ENCODE data around the gene RGS9. TPM values are rescaled to one million over a fixed set of nuclear protein-coding genes. Genes with fewer than 3 reads are reported as not detected.
"Not testable (repeated sequence)": the region's sequence is repeated elsewhere in the genome, so short reads cannot be mapped to it uniquely, and the experiment has no call there.

The RGS9 gene
- 2.2 TPM for polyA plus RNA-seq (ENCODE audit: insufficient read length)

GRCh38 chr17:65137021-65137939 is at the start of gene RGS9:
Gene RGS9, plus strand, starts transcription at chr17:65137370. Its CDS starts 171 bp downstream, at chr17:65137541.
- DNase-seq (ENCODE audit: low read depth): no peak

GRCh38 chr17:65088621-65089360 is 48.4 kb upstream of the RGS9 start:
- no peak for DNase-seq (ENCODE audit: low read depth)

- no peak for DNase-seq (ENCODE audit: low read depth)
These were observed 44.9 kb upstream of the RGS9 start for GRCh38 chr17:65092262-65092661.

- not testable (repeated sequence) for DNase-seq (ENCODE audit: low read depth)
These were observed 44.3 kb upstream of the RGS9 start for GRCh38 chr17:65092721-65093356.

GRCh38 chr17:65093930-65094329 is 43.2 kb upstream of the RGS9 start:
- DNase-seq (ENCODE audit: low read depth): no peak

GRCh38 chr17:65095465-65095864 is 41.7 kb upstream of the RGS9 start:
- DNase-seq (ENCODE audit: low read depth): no peak

GRCh38 chr17:65096382-65096781 is 40.8 kb upstream of the RGS9 start:
- not testable (repeated sequence) for DNase-seq (ENCODE audit: low read depth)

GRCh38 chr17:65097110-65097509 is 40.1 kb upstream of the RGS9 start:
- no peak for DNase-seq (ENCODE audit: low read depth)

GRCh38 chr17:65099475-65099874 is 37.7 kb upstream of the RGS9 start:
- DNase-seq (ENCODE audit: low read depth): no peak

- no peak for DNase-seq (ENCODE audit: low read depth)
These were observed 37.2 kb upstream of the RGS9 start for GRCh38 chr17:65099941-65100315.

- peak; percentile 49 for DNase-seq (ENCODE audit: low read depth)
These were observed 36.6 kb upstream of the RGS9 start for GRCh38 chr17:65100316-65101140.

GRCh38 chr17:65101371-65101770 is 35.8 kb upstream of the RGS9 start:
- no peak for DNase-seq (ENCODE audit: low read depth)

GRCh38 chr17:65102235-65102634 is 34.9 kb upstream of the RGS9 start:
- no peak for DNase-seq (ENCODE audit: low read depth)

- DNase-seq (ENCODE audit: low read depth): no peak
These were observed 34.4 kb upstream of the RGS9 start for GRCh38 chr17:65102788-65103187.

- DNase-seq (ENCODE audit: low read depth): no peak
These were observed 33.7 kb upstream of the RGS9 start for GRCh38 chr17:65103431-65103830.

GRCh38 chr17:65103896-65104295 is 33.3 kb upstream of the RGS9 start:
- no peak for DNase-seq (ENCODE audit: low read depth)

GRCh38 chr17:65104541-65104940 is 32.6 kb upstream of the RGS9 start:
- no peak for DNase-seq (ENCODE audit: low read depth)

- DNase-seq (ENCODE audit: low read depth): no peak
These were observed 32.2 kb upstream of the RGS9 start for GRCh38 chr17:65104973-65105372.

GRCh38 chr17:65108152-65108551 is 29.0 kb upstream of the RGS9 start:
- DNase-seq (ENCODE audit: low read depth): no peak

- no peak for DNase-seq (ENCODE audit: low read depth)
These were observed 27.6 kb upstream of the RGS9 start for GRCh38 chr17:65109543-65109942.

GRCh38 chr17:65109990-65110680 is 27.0 kb upstream of the RGS9 start:
- DNase-seq (ENCODE audit: low read depth): no peak
